NB4 (cell line): ENCODE data around the gene IFNL4.

Source experiments
- DNase-seq: peaks from one replicate; pipeline ENCODE4 v3.0.0; 2010; ENCODE audit warnings: low read depth
- H3K4me3 ChIP-seq: one replicate; pipeline ENCODE4 v1.5.1; 2011; ENCODE audit warnings: mild to moderate bottlenecking, low read depth, low read length, moderate library complexity
- CTCF ChIP-seq: IDR thresholded peaks from one replicate; pipeline ENCODE4 v1.5.1; 2012; ENCODE audit warnings: low read depth, low read length
- MAX ChIP-seq: IDR thresholded peaks from 2 replicates; pipeline ENCODE4 v1.6.1; 2011; ENCODE audit warnings: low read depth, low read length
- MYC ChIP-seq: IDR thresholded peaks from 2 replicates; pipeline ENCODE4 v1.6.1; 2011; ENCODE audit warnings: low read depth, low read length
- POLR2A ChIP-seq: IDR thresholded peaks from 2 replicates; pipeline ENCODE4 v1.6.1; 2011; ENCODE audit warnings: mild to moderate bottlenecking; ENCODE audit not compliant: insufficient read length; ENCODE audit errors: extremely low read depth

The IFNL4 gene

GRCh38 chr19:39248806-39249205, at the start of gene IFNL4:
Gene IFNL4 (minus strand): TSS chr19:39248856.
- no peak within 1 kb of the TSS for H3K4me3 ChIP-seq
- no peak for TF ChIP-seq MYC
- no peak for TF ChIP-seq POLR2A
- TF ChIP-seq CTCF = no peak
- no peak for TF ChIP-seq MAX
- no peak for DNase-seq

GRCh38 chr19:39297931-39298634, 49.4 kb upstream of the IFNL4 start:
- no peak for TF ChIP-seq MYC
- no peak for TF ChIP-seq MAX
- no peak for TF ChIP-seq POLR2A
- no peak for TF ChIP-seq CTCF
- no peak overlapping the region for H3K4me3 ChIP-seq
- DNase-seq = no peak

GRCh38 chr19:39296906-39297305, 48.2 kb upstream of the IFNL4 start:
- TF ChIP-seq POLR2A = no peak
- no peak for TF ChIP-seq MYC
- TF ChIP-seq CTCF = no peak
- no peak overlapping the region for H3K4me3 ChIP-seq
- DNase-seq = no peak

- H3K4me3 ChIP-seq = no peak within 1 kb of the TSS
- TF ChIP-seq MYC (no peak), POLR2A (no peak), MAX (no peak), CTCF (no peak)
- no peak for DNase-seq
These were observed 47.5 kb upstream of the IFNL4 start, which contains the start of gene IFNL1 for GRCh38 chr19:39296055-39296645. Gene IFNL1 (plus strand): TSS chr19:39296407. CDS start chr19:39296422, 15 bp downstream.

GRCh38 chr19:39293394-39293793, 44.7 kb upstream of the IFNL4 start:
- TF ChIP-seq MYC = no peak
- no peak for TF ChIP-seq CTCF
- TF ChIP-seq POLR2A = no peak
- TF ChIP-seq MAX = no peak
- no peak for DNase-seq
- no peak overlapping the region for H3K4me3 ChIP-seq

GRCh38 chr19:39284032-39284431, 35.4 kb upstream of the IFNL4 start:
- no peak for TF ChIP-seq MAX
- TF ChIP-seq CTCF = no peak
- no peak for TF ChIP-seq POLR2A
- TF ChIP-seq MYC = no peak
- no peak overlapping the region for H3K4me3 ChIP-seq
- DNase-seq = no peak
